ENCODE measurements around the gene DTL. TPM values are rescaled to one million over a fixed set of nuclear protein-coding genes. Genes with fewer than 3 reads are reported as not detected.
A peak's percentile ranks its signal among the peaks of the same experiment; 100 is the strongest.

Gene DTL
- total and polyA plus RNA-seq, 2 experiments from 2014 or later, result 8.2 to 9.7 TPM

GRCh38 chr1:212118167-212118871 is 82.8 kb downstream of the DTL start:
- Histone ChIP-seq H3K79me2 (ENCODE audit: insufficient read depth) (no peaks in the 10 kb centered on the region), H2AFZ (no peak overlapping the region), H3K9ac (no peak overlapping the region), H3K9me2 (ENCODE audit: insufficient read depth) (no peaks in the 10 kb centered on the region), H4K20me1 (ENCODE audit: insufficient read depth) (no peaks in the 10 kb centered on the region), H3F3A (ENCODE audit: insufficient read depth) (no peaks in the 10 kb centered on the region), H3K36me3 (ENCODE audit: low read depth) (no peaks in the 10 kb centered on the region), H3K27me3 (replicated peaks; ENCODE audit: insufficient read depth) (no peaks in the 10 kb centered on the region), H3K4me1 (ENCODE audit: insufficient read depth) (no peaks in the 10 kb centered on the region), H3K27ac (no peak overlapping the region), H3K4me2 (ENCODE audit: unreplicated experiment) (no peak overlapping the region), H3K9me3 (ENCODE audit: low read depth) (no peaks in the 10 kb centered on the region), H3K4me3 (no peak overlapping the region)
- 67 to 68% methylated on average over 7 of the region's 7 CpGs for WGBS, 2 experiments (ENCODE audit: low coverage in 1 of 2, low lambda C conversion rate in 2 of 2, missing lambda C conversion rate in 2 of 2)
- no peak for TF ChIP-seq EZH2 (IDR thresholded peaks at IDR 0.05; ENCODE audit: insufficient read depth, poor library complexity, severe bottlenecking)
- TF ChIP-seq EZH2phosphoT487 (IDR thresholded peaks at IDR 0.05; ENCODE audit: insufficient read depth, low read depth), result no peak
- in situ Hi-C loops (cut with MboI), result no loop called here
- DNase-seq, result no peak

- WGBS, 2 experiments (ENCODE audit: low coverage in 1 of 2, low lambda C conversion rate in 2 of 2, missing lambda C conversion rate in 2 of 2), result 96 to 100% methylated on average over 2 of the region's 2 CpGs
These were observed 83.3 kb downstream of the DTL start for GRCh38 chr1:212118872-212119260.

GRCh38 chr1:212119397-212119837 is 83.9 kb downstream of the DTL start:
- DNase-seq, result peak; percentile 19
- no peak overlapping the region for H3K9ac ChIP-seq
- H2AFZ ChIP-seq, result no peak overlapping the region
- no peak overlapping the region for H3K4me2 ChIP-seq (ENCODE audit: unreplicated experiment)
- no peaks in the 10 kb centered on the region for H3K9me2 ChIP-seq (ENCODE audit: insufficient read depth)
- H3K27ac ChIP-seq, result no peak overlapping the region
- H4K20me1 ChIP-seq (ENCODE audit: insufficient read depth), result no peaks in the 10 kb centered on the region
- no peaks in the 10 kb centered on the region for H3K36me3 ChIP-seq (ENCODE audit: low read depth)
- no peaks in the 10 kb centered on the region for H3F3A ChIP-seq (ENCODE audit: insufficient read depth)
- H3K27me3 ChIP-seq (replicated peaks; ENCODE audit: insufficient read depth), result no peaks in the 10 kb centered on the region
- in situ Hi-C loops (cut with MboI), result no loop called here
- no peaks in the 10 kb centered on the region for H3K9me3 ChIP-seq (ENCODE audit: low read depth)
- WGBS, 2 experiments (ENCODE audit: low coverage in 1 of 2, low lambda C conversion rate in 2 of 2, missing lambda C conversion rate in 2 of 2), result 92 to 96% methylated on average over 5 of the region's 5 CpGs
- no peak overlapping the region for H3K4me3 ChIP-seq
- no peak for TF ChIP-seq EZH2phosphoT487 (IDR thresholded peaks at IDR 0.05; ENCODE audit: insufficient read depth, low read depth)
- no peak for TF ChIP-seq EZH2 (IDR thresholded peaks at IDR 0.05; ENCODE audit: insufficient read depth, poor library complexity, severe bottlenecking)
- H3K79me2 ChIP-seq (ENCODE audit: insufficient read depth), result no peaks in the 10 kb centered on the region
- no peaks in the 10 kb centered on the region for H3K4me1 ChIP-seq (ENCODE audit: insufficient read depth)

More at GRCh38 chr1:212118872-212119260, 83.3 kb downstream of the DTL start:
- in situ Hi-C loops (cut with MboI), result no loop called here
- Histone ChIP-seq H3K36me3 (ENCODE audit: low read depth) (no peaks in the 10 kb centered on the region), H3K4me2 (ENCODE audit: unreplicated experiment) (no peak overlapping the region), H2AFZ (no peak overlapping the region), H3K9me2 (ENCODE audit: insufficient read depth) (no peaks in the 10 kb centered on the region), H3K79me2 (ENCODE audit: insufficient read depth) (no peaks in the 10 kb centered on the region), H3K9me3 (ENCODE audit: low read depth) (no peaks in the 10 kb centered on the region), H3K4me1 (ENCODE audit: insufficient read depth) (no peaks in the 10 kb centered on the region), H3K9ac (no peak overlapping the region), H4K20me1 (ENCODE audit: insufficient read depth) (no peaks in the 10 kb centered on the region), H3K27me3 (replicated peaks; ENCODE audit: insufficient read depth) (no peaks in the 10 kb centered on the region), H3K27ac (no peak overlapping the region), H3K4me3 (no peak overlapping the region), H3F3A (ENCODE audit: insufficient read depth) (no peaks in the 10 kb centered on the region)
- TF ChIP-seq EZH2phosphoT487 (IDR thresholded peaks at IDR 0.05; ENCODE audit: insufficient read depth, low read depth) (no peak), EZH2 (IDR thresholded peaks at IDR 0.05; ENCODE audit: insufficient read depth, poor library complexity, severe bottlenecking) (no peak)
- no peak for DNase-seq

GRCh38 chr1:212119863-212120262 is 84.3 kb downstream of the DTL start:
- in situ Hi-C loops (cut with MboI), result no loop called here
- H3K9ac ChIP-seq, result no peak overlapping the region
- no peak overlapping the region for H3K4me3 ChIP-seq
- TF ChIP-seq EZH2phosphoT487 (IDR thresholded peaks at IDR 0.05; ENCODE audit: insufficient read depth, low read depth) (no peak), EZH2 (IDR thresholded peaks at IDR 0.05; ENCODE audit: insufficient read depth, poor library complexity, severe bottlenecking) (no peak)
- no peaks in the 10 kb centered on the region for H3K36me3 ChIP-seq (ENCODE audit: low read depth)
- 100% methylated on average over 3 of the region's 3 CpGs for WGBS, 2 experiments (ENCODE audit: low coverage in 1 of 2, low lambda C conversion rate in 2 of 2, missing lambda C conversion rate in 2 of 2)
- H3K79me2 ChIP-seq (ENCODE audit: insufficient read depth), result no peaks in the 10 kb centered on the region
- no peaks in the 10 kb centered on the region for H3K4me1 ChIP-seq (ENCODE audit: insufficient read depth)
- no peak overlapping the region for H2AFZ ChIP-seq
- H3K9me2 ChIP-seq (ENCODE audit: insufficient read depth), result no peaks in the 10 kb centered on the region
- no peaks in the 10 kb centered on the region for H3K9me3 ChIP-seq (ENCODE audit: low read depth)
- no peaks in the 10 kb centered on the region for H4K20me1 ChIP-seq (ENCODE audit: insufficient read depth)
- H3K4me2 ChIP-seq (ENCODE audit: unreplicated experiment), result no peak overlapping the region
- H3F3A ChIP-seq (ENCODE audit: insufficient read depth), result no peaks in the 10 kb centered on the region
- DNase-seq, result no peak
- no peaks in the 10 kb centered on the region for H3K27me3 ChIP-seq (replicated peaks; ENCODE audit: insufficient read depth)
- H3K27ac ChIP-seq, result no peak overlapping the region

Data from GM23248 (cell line).